OCI-LY7 (cell line): ENCODE measurements around the gene KNDC1.
"Not testable (repeated sequence)": the region's sequence is repeated elsewhere in the genome, so short reads cannot be mapped to it uniquely, and the experiment has no call there.

Experiments used
- EZH2phosphoT487 ChIP-seq: fragments of 200-600 bp; sonication (generic); IDR thresholded peaks from 2 replicates; pipeline ENCODE4 v1.6.1; 2018; ENCODE audit warnings: low read depth, borderline replicate concordance, mild to moderate bottlenecking, mixed run types, antibody characterized with exemption, low read length, moderate library complexity, mixed read lengths
- TF ChIP-seq, protein P1 (sequence below): fragments of 200-600 bp; sonication (generic); conservative IDR thresholded peaks from 2 replicates; pipeline ENCODE4 v1.5.1; 2014; ENCODE audit warnings: mild to moderate bottlenecking, antibody characterized with exemption, low read length, moderate library complexity, mixed read lengths

DNA sequence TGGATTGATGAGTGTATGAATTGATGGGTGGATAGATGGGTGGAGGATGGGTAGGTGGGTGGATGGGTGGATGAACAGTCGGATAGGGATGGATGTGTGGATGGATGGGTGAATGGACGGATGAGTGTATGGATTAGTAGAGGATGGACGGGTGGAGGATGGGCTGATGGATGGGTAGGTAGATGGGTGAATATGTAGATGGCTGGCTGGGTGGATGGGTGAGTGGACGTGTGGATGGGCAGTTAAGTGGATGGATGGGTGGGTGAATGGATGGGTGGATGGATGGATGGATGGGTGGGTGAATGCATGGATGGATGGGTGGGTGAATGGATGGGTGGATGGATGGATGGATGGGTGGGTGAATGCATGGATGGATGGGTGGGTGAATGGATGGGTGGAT lies 15.6 kb downstream of the KNDC1 start:
- not testable (repeated sequence) for TF ChIP-seq EZH2phosphoT487
- TF ChIP-seq, protein P1, sequence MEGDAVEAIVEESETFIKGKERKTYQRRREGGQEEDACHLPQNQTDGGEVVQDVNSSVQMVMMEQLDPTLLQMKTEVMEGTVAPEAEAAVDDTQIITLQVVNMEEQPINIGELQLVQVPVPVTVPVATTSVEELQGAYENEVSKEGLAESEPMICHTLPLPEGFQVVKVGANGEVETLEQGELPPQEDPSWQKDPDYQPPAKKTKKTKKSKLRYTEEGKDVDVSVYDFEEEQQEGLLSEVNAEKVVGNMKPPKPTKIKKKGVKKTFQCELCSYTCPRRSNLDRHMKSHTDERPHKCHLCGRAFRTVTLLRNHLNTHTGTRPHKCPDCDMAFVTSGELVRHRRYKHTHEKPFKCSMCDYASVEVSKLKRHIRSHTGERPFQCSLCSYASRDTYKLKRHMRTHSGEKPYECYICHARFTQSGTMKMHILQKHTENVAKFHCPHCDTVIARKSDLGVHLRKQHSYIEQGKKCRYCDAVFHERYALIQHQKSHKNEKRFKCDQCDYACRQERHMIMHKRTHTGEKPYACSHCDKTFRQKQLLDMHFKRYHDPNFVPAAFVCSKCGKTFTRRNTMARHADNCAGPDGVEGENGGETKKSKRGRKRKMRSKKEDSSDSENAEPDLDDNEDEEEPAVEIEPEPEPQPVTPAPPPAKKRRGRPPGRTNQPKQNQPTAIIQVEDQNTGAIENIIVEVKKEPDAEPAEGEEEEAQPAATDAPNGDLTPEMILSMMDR = not testable (repeated sequence)
